ENCODE data around the gene CACTIN. TPM values are rescaled to one million over a fixed set of nuclear protein-coding genes. Genes with fewer than 3 reads are reported as not detected.

The CACTIN gene
- total RNA-seq, 2 donors from 2014 or later, result 38.2 to 52.8 TPM

- intact Hi-C loops (cut with DNase I), result no loop called here
- Histone ChIP-seq H3K27me3 (replicated peaks; ENCODE audit: insufficient read depth) (no peaks in the 10 kb centered on the region), H3K36me3 (no peaks in the 10 kb centered on the region), H3K4me3 (no peak overlapping the region), H3K27ac (no peak overlapping the region), H3K9me3 (no peaks in the 10 kb centered on the region), H3K4me1 (replicated peaks) (no peaks in the 10 kb centered on the region)
- WGBS, result 37% methylated on average over 10 of the region's 11 CpGs
- no peak for TF ChIP-seq POLR2A (IDR thresholded peaks at IDR 0.05)
- TF ChIP-seq CTCF (IDR thresholded peaks at IDR 0.05), result no peak
- no peak for TF ChIP-seq POLR2AphosphoS5 (IDR thresholded peaks at IDR 0.05)
- DNase-seq (ENCODE audit: low spot score), result no peak
Observed at GRCh38 chr19:3593156-3593555, 33.4 kb downstream of the CACTIN start.

GRCh38 chr19:3591876-3592613, 34.5 kb downstream of the CACTIN start:
- Histone ChIP-seq H3K4me3 (no peak overlapping the region), H3K36me3 (no peaks in the 10 kb centered on the region), H3K27me3 (replicated peaks; ENCODE audit: insufficient read depth) (no peaks in the 10 kb centered on the region), H3K4me1 (replicated peaks) (no peaks in the 10 kb centered on the region), H3K27ac (no peak overlapping the region), H3K9me3 (no peaks in the 10 kb centered on the region)
- intact Hi-C loops (cut with DNase I), result no loop called here
- DNase-seq (ENCODE audit: low spot score), result no peak
- TF ChIP-seq POLR2AphosphoS5 (IDR thresholded peaks at IDR 0.05) (no peak), CTCF (IDR thresholded peaks at IDR 0.05) (no peak), POLR2A (IDR thresholded peaks at IDR 0.05) (no peak)
- 82% methylated on average over 9 of the region's 9 CpGs for WGBS

GRCh38 chr19:3590991-3591659, 35.5 kb downstream of the CACTIN start:
- TF ChIP-seq POLR2A (IDR thresholded peaks at IDR 0.05), result no peak
- TF ChIP-seq POLR2AphosphoS5 (IDR thresholded peaks at IDR 0.05), result no peak
- TF ChIP-seq CTCF (IDR thresholded peaks at IDR 0.05), result no peak
- Histone ChIP-seq H3K4me1 (replicated peaks) (no peaks in the 10 kb centered on the region), H3K9me3 (no peaks in the 10 kb centered on the region), H3K36me3 (no peaks in the 10 kb centered on the region), H3K4me3 (no peak overlapping the region), H3K27me3 (replicated peaks; ENCODE audit: insufficient read depth) (no peaks in the 10 kb centered on the region), H3K27ac (no peak overlapping the region)
- intact Hi-C loops (cut with DNase I), result no loop called here
- WGBS, result 84% methylated on average over 8 of the region's 8 CpGs
- DNase-seq (ENCODE audit: low spot score), result no peak

GRCh38 chr19:3589949-3590348, 36.6 kb downstream of the CACTIN start:
- Histone ChIP-seq H3K27ac (no peak overlapping the region), H3K4me1 (replicated peaks) (no peaks in the 10 kb centered on the region), H3K9me3 (no peaks in the 10 kb centered on the region), H3K27me3 (replicated peaks; ENCODE audit: insufficient read depth) (no peaks in the 10 kb centered on the region), H3K36me3 (no peaks in the 10 kb centered on the region), H3K4me3 (no peak overlapping the region)
- intact Hi-C loops (cut with DNase I), result no loop called here
- no peak for TF ChIP-seq CTCF (IDR thresholded peaks at IDR 0.05)
- no peak for TF ChIP-seq POLR2AphosphoS5 (IDR thresholded peaks at IDR 0.05)
- TF ChIP-seq POLR2A (IDR thresholded peaks at IDR 0.05), result no peak
- WGBS, result 92% methylated on average over 22 of the region's 22 CpGs
- DNase-seq (ENCODE audit: low spot score), result no peak

- Histone ChIP-seq H3K36me3 (no peaks in the 10 kb centered on the region), H3K27ac (no peak overlapping the region), H3K4me3 (no peak overlapping the region), H3K4me1 (replicated peaks) (no peaks in the 10 kb centered on the region), H3K27me3 (replicated peaks; ENCODE audit: insufficient read depth) (no peaks in the 10 kb centered on the region), H3K9me3 (no peaks in the 10 kb centered on the region)
- intact Hi-C loops (cut with DNase I), result no loop called here
- TF ChIP-seq POLR2AphosphoS5 (IDR thresholded peaks at IDR 0.05) (no peak), POLR2A (IDR thresholded peaks at IDR 0.05) (no peak), CTCF (IDR thresholded peaks at IDR 0.05) (no peak)
- WGBS, result 88% methylated on average over 11 of the region's 11 CpGs
- no peak for DNase-seq (ENCODE audit: low spot score)
Observed at GRCh38 chr19:3589439-3589838, 37.2 kb downstream of the CACTIN start.
